Measurements from ENCODE around the gene RAB41.
A peak's percentile ranks its signal among the peaks of the same experiment; 100 is the strongest.
"Not testable (repeated sequence)": the region's sequence is repeated elsewhere in the genome, so short reads cannot be mapped to it uniquely, and the experiment has no call there.

The RAB41 gene

DNA sequence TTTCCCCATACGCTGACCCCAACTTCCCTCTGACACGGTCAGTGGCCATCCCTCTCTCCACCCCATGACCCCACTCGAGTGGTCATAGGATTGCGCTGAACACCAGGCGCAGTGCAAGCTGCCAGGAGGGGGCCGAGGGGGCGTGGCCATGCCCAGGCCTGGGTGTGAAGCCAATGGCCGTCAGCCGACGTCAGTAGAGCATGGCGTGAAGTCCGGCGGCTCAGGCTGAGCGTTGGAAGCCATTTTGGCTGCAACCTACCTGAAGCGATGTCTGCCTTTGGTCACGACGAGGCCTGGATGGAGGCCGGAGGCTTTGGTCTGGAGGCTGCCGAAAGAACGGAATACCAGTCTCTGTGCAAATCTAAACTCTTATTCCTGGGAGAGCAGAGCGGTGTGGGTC, at the start of gene RAB41:
Gene RAB41, plus strand, starts transcription at position 222 of the 400 bp plus-strand sequence. Its CDS starts 46 bp downstream, at position 268.
- DNase-seq = no peak

DNA sequence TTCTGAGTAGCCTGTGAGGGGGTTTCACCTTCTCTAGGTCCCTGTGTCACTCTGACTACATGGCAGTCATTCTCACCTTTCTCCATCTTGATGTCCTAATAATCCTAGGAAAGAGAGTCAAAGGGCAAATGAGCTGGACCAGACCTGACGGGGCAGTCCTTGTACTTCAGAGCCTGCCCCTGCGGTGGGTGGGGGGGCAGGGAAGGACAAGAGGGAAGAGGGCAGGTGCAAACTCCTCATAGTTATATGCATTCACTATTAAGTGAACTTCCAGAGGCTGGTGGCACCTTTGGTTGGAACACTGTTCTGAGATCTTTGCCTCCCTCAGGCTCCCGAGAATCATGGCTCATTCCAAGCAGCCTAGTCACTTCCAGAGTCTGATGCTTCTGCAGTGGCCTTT, 47.6 kb upstream of the RAB41 start, which contains the start of gene AWAT1:
Gene AWAT1, plus strand, starts transcription at position 301 of the 400 bp plus-strand sequence. Its CDS starts 41 bp downstream, at position 342.
- DNase-seq = no peak

DNA sequence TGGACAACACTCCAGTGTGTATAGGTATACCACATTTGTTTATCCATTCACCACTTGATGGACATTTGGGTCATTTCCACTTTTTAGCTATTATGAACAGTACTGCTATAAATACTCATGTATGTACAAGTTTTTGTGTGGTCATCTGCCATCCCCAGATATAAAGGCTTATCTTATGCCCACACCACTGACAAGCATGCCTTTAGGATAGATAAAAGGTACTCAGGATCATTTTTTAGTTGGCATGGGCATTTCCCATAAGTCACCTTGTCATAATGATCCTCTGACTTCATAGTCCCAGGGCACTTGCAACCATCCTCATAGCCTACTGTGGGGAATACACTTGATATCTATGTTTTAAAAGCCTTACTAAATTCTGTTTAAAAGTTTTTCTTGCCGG, 41.2 kb upstream of the RAB41 start:
- DNase-seq = no peak

DNA sequence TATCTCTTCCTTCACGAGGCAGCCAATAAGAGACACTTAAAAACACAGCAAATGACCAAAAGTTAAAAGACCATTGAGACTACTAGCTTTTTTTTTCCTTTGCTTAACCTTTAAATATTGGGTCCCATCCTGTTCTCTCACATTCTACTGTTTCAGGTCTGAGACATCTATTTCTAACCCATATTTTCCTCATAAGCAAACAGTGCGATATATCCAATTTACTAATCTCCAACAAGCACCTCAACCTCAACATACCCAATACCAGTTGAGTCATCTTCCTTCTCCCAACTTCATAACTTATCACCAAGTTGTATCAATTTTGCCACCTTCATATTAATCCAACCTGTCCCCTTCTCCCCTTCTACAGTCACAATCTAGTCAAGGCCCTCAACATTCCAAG, 40.5 kb upstream of the RAB41 start:
- DNase-seq = no peak

DNA sequence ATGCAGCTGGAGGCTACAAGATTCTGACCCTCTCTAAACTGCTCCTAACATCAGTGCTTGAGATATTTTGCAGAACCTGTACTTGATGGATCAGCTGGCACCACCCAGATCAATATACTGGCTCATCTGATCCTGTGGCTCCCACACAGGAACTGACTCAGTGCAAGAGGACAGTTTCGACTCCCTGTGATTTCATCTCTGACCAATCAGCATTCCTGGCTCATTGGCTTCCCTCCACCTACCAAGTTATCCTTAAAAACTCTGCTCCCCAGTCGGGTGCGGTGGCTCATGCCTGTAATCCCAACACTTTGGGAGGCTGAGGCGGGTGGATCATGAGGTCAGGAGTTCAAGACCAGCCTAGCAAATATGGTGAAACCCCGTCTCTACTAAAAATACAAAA, 38.4 kb upstream of the RAB41 start:
- DNase-seq = not testable (repeated sequence)

DNA sequence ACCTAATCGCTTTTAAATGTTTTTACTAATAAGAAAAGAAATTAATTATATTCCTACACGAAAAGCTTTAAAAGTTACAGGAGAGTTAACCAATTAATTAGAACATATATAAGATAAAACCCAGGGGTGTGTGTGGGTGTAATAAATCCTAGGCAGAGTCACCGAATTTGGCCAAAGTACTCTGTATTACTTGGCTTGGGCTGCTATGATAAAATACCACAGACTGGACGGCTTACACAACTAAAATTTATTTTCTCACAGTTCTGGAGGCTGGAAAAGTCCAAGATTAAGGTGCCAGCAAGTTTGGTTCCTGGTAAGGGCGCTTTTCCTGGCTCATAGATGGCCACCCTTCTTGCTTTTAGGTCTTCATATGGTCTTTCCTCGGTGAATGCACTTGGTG, 37.1 kb upstream of the RAB41 start:
- no peak for DNase-seq

DNA sequence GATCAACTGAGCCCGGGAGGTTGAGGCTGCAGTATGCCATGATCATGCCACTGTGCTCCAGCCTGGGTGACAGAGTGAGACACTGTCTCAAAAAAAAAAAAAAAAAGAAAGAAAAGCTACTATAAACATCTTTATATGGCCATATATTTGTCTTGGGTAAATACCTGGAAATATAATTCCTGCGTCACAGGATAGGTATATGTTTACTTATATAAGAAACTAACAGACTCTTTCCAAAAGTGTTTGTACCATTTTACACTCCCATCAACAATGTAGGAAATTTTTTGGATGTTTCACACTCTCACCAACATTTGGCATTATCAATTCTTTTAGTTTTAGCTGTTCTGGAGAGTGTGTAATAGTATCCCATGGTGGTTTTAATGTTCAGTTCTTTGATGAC, 34.7 kb upstream of the RAB41 start:
- DNase-seq = no peak

DNA sequence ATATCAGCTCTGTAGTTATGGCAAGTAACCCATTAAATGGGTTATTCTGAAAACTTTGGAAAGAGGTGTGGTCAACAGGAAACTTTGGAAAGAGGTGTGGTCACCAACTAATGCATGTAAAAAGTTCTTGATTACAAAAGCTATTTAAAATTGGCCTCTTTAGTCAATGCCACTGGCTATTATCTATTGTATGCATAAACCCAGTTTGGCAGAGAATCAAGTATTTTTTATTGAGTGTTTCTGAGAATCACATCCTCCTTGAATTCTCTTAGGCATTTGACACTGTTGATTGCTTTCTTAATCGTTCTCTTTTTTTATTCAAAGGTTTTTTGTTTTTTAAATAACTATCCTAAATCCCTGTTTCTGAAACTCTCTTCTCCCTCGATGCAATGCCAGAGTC, 29.5 kb upstream of the RAB41 start:
- no peak for DNase-seq

DNA sequence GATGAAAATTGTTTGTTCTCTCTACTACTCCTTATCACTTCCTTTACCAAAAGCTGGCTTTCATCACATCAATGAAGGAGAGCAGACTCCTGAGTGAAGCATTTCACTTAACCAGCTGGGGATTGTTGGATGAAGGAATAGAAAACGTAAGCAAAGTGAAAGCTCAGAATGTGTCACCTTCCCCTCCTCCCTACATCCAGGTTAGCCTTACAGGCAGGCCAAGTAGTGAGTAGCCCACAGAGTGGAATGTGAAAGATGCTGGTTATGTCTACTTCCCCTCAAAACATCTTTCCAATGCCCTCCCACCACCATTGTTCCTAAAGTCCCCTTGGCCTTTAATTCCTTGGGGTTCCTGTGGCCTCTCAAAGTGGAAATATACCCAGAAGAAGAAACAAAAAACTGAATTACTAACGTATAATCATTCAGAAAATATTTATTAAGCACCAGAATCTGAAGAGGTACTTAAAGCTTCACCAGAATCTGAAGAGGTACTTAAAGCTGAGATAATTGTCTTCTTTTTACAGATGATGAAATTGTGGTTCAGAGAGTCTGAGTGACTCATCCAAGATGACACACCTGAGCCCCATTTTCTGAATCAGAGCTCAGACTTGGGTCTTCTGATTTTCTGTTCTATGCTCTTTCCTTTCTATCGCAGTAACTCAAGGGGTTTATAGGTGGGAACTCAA, 28.5 kb upstream of the RAB41 start:
- DNase-seq = no peak

DNA sequence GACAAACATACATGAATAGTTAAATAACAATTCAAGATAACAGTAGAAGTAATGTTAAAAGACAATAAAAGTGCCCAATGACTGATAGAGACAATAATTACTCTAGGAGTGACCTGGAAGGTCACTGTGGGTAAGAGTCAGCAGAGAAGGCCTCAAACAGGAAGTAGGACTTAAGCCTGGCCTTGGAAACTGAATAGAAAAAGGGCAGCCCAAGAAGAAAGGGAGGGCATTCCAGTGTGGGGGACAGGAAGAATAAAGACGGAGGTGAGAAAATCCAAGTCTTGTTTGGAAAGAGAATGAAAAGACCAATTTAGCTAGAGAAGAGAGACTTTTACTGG, 27.9 kb upstream of the RAB41 start:
- no peak for DNase-seq

DNA sequence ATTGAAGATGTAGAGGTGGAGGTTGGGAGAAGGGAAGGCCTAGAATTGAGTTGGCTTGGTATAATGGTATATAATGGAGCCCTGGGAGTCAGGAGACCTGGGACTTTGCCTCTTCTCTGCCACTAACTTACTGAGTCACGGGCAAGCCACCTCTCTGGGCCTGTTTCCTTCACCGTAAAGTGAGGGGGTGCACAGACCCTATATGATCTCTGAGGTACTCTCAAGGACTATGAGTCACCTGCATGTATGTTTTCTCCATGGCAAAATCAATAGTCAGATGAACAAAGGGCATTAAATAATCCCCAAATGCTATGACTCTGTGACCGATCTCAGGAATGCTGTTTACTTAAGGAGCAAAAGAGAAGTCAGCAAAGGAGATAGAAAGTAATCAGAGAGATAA, 27.1 kb upstream of the RAB41 start:
- DNase-seq = no peak

DNA sequence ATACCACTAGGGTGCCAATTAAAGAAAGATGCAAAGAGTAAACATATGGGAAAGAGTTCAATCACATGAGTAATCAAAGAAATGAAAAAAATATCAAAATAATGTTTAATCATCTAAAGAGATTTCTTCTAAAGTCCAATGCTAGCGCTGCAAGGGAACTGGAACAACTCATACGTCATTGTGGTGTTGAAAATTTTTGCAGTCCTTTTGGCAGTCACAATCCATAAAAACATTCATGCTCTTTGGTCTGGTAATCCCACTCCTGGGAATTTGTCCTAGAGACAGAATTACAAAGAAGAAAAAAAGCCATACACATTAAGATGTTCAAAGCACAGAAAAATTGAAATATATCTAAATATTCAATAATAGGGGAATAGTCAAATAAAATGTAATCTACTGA, 26.5 kb upstream of the RAB41 start:
- DNase-seq = no peak

DNA sequence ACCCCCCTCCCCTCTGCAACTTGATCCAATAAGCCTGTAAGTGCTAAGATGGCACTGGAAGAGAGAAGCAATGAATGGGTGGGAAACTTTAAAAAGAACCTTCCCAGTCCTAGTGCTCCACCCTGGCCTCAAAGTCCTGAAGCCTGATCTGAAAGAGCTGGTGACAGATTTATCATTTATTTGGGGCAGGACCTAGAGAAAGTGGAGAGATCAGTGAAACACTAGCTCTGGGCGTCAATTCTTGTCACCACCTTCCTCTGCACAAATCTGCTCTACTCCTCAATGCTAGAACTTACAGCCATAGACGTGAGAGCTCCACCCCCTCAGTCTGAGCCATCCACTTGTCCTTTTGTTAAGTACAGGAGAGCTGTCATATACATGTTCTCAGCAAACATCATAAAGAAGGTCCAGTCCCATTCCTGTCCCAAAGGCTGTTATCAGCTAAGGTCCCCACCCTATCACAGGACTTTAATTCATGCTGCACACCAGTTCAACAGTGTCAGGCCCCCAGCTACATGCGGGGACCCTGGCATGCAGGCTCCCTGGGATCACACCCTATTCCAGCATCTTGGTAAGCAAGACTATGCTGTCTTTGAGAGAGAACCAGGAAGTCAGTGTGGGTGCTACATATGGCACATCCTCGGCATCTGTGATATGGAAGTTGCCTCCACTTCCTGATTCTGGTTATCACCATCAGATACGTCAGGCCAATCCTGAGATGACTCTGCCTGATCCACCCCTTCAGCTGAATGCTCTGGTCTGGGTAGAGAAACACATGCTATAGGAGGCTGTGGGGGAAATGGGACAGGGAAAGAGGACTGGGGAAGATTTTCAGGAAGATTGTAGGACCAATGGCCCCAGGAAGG, 24.3 kb upstream of the RAB41 start:
- no peak for DNase-seq

DNA sequence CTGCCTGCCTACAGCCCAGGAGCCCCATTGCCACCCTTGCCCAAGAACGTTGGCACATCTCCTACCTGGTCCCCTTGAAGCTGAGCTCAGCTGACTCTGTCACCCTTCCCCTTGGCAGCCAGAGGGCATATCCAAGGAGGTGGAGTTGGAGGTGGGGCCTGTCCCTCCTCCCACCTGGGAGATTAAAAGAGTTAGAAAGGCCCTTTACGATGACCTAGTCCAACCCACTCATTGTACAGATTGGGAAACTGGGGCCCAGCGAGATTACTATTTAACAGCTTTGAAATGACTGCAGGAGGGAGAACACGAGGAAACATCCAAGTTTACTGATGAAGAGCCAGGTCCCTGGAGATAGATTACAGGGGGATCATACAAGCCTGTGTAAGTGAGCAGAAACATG, 21.9 kb upstream of the RAB41 start, which contains the start of gene P2RY4:
Gene P2RY4, minus strand, starts transcription at position 101 of the 400 bp plus-strand sequence. CDS start 580 bp downstream, outside the sequence.
- DNase-seq = no peak

DNA sequence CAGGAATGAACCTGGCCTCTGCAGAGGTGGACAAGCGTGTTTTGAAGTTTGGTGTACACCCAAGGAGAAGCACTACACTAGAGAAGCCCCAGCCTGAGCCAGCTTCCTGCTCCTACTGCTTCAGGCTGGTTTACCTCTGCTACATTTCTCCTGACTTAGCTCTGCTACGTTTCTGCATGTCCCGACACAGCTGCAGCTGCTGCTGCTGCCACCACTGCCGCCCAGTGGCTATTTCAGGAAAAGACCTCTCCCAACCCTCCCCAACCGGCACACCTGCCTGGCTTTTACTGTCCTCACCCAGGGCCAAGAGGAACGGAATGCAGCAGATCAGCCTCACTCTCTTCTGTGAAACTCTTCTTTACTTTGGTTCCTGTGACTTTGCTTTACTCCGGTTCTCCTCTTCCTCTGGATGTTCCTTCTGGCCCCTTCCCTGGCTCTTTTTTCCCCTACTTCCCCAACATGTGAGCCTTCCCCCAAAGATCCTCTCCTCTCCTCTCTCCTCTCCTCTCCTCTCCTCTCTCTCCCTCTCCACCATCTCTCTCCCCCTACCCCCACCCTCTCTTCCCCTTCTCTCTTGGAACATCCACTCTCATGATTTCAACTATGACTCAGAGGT, 18.9 kb upstream of the RAB41 start:
- no peak for DNase-seq

DNA sequence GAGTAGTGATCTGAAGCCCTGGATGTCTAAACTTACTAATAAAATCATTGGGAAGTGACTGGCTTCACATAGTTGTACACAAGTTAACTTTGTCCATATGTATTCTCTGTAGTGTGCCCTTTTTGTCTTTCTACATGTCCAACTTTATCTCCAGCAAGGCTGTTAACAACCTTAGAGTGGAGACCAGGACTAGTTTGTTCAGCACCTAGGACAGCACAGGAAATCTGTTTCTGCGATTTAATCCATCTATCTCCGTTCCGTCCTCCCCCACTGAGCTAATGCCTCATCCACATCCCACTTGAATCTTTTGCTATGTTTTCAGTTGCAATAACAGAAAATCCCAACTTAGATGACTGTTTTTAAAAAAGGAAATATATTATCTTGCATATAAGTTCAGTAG, 17.2 kb upstream of the RAB41 start:
- DNase-seq = no peak

DNA sequence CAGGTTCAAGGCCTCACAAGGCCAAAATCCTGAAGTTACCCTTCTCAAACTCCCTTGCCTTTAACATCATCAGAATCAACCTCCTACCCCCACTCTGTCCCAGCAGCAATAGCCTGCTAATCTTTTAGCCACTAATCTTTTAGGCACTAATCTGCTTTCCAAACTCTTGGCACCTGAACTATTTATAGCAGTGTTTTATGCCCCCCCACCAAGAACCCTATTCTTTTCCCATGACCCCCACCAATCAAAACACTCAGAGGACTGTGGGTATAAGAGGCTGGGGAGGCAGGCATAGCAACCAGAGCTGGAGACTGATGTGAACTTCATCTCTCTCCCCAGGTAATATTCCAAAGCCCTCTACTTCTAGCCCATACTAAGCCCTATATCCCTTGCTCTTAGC, 13.9 kb upstream of the RAB41 start, which contains the start of gene ARR3:
Gene ARR3, plus strand, starts transcription at position 301 of the 400 bp plus-strand sequence. CDS start 1,052 bp downstream, outside the sequence.
- no peak for DNase-seq

DNA sequence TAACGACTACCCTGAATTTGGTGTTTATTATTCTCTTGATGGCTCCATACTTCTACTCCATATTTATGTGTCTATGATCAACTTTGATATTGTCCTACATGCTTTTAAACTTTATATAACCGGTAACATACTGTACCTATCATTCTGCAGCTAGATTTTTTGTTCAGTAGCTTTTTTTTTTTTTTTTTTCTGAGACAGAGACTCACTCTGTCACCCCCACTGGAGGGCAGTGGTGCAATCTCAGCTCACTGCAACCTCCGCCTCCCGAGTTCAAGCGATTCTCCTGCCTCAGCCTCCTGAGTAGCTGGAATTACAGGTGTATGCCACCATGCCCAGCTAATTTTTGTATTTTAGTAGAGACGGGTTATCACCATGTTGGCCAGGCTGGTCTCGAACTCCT, 7.9 kb upstream of the RAB41 start:
- not testable (repeated sequence) for DNase-seq

DNA sequence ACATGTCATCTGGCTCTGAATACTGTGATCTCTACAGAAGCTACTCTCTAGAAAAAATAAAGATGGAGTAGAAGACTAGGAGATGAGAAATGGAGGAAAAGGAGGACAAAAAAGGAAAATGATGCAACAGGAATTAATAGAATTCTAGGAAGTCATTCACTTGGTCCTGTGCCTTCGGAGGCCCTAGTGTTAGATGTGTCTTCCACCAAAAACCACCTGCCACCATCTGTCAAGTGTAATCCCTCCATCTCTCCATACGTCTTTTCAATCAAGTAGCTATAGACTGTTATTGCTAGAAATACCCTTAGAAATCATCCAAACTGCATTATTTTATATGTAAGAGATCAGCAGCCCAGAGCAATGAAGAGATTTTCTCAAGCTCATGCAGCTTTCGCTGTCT, 2.9 kb upstream of the RAB41 start:
- no peak for DNase-seq

DNA sequence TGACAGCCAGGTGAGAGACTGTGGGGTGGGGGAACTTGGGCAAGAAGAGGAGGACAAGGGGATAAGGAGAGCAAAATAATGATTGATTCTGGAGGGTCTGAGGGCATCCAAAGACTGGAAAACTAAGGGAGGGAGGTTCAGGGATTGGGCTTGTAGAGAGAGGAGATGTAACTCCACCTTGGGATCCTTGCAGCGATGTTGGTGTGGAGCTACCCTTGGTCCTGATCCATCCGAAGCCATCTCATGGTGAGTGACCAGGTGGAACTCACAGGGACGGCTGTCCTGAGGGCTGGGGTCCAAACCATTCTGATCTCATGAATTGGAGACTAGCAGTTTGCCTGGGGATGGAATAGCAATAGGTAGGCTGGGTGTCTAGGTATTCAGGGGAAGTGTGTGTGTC, 1.4 kb upstream of the RAB41 start:
- DNase-seq = no peak

DNA sequence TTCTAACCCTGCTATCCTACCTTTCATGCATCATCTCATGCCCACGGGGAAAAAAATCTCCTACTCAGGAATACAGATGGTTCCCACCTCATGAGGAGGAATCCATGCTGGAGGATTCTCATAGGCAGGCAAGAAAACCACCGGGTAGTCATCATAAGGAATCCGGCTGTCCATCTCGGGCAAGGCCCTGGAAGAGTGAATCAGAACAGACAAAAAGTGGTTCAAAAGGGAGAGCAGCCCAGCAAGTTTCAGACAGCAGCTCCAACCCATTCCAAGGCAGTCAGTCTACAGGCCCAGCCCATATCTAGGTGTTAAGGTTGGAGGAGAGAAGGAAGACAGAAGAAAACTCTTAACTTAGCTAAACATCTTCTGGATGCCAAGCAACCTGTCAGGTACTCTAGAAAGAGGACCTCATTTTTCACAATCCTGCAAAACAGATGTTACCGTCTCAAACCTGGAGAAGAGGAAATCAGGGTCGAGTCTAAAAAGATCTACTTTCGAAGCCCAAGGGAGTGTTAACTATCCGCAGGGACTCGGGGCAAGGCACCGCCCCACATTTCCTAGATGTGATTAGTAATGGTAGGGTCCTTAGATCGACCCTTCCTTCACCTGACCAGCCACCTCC, 7.3 kb downstream of the RAB41 start:
- DNase-seq = no peak

DNA sequence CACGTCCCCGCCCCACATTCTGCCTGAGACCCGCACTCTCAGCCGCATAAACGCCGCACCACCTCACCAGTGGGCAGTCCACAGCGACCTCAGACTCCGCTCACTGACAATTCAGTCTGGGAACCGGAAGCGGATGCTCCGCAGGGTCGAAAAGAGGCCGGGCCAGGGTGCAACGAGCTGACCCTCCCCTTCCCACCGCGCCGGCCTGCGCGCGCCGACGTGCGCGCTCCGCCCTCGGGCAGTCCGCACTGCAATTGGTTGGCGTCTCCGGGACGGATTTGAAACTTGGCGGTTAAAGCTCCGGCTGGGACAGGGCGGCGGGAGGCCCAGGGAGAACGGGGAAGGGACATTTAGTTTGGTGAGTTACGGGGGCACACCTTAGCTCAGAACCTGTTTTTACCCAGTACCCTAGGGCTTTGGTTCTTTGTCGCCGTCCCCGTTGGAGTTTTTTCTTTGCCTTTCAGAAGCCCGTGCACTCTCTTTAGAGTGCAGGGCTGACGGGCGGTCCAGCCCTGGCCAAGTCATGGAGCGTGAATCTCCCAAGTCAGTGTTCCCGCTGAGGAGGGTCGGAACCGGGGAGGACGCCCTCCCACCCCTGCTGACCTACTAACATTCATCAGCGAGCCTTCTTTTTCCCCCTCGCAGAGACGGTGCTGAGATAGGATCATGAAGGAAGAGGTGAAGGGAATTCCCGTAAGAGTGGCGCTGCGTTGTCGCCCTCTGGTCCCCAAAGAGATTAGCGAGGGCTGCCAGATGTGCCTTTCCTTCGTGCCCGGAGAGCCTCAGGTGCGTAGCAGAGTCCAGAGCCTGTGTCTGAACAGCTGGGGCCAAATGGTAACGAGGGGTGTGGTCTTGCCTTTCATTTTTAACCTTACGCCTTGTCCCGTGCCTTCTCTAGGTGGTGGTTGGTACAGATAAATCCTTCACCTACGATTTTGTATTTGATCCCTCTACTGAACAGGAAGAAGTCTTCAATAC, 8.1 kb downstream of the RAB41 start, which contains the start of the genes KIF4A and PDZD11:
Gene KIF4A, plus strand, starts transcription at position 312 of the 978 bp plus-strand sequence. Its CDS starts 355 bp downstream, at position 667.
Gene PDZD11, minus strand, starts transcription at position 135 of the 978 bp plus-strand sequence. CDS start 586 bp downstream, outside the sequence.
- peak; percentile 90 for DNase-seq
